ENCODE data around the gene TRMT2B. TPM values are rescaled to one million over a fixed set of nuclear protein-coding genes. Genes with fewer than 3 reads are reported as not detected.

Gene TRMT2B
- total RNA-seq, 1 experiment from 2014 or later = 39.7 TPM

GRCh38 chrX:101051153-101051548 is 760 bp downstream of the TRMT2B start:
- Histone ChIP-seq H3K27ac (ENCODE audit: low read length) (peak overlapping the region; percentile 97), H3K9me3 (ENCODE audit: control insufficient read depth, insufficient read depth, low read depth, low read length) (no peaks in the 10 kb centered on the region), H3K4me1 (ENCODE audit: control insufficient read depth, insufficient read depth, low read length) (peaks cover 9% of the 10 kb centered on the region; the same call in 1 of the 2 replicates), H3K27me3 (ENCODE audit: control insufficient read depth, insufficient read depth, low read length) (no peaks in the 10 kb centered on the region), H3K36me3 (ENCODE audit: control insufficient read depth, insufficient read depth, low read length) (no peaks in the 10 kb centered on the region), H3K4me3 (ENCODE audit: low read depth in 2 of 2, low read length in 2 of 2) (peak overlapping the region; percentile 82 to 94)
- intact Hi-C loops (cut with micrococcal nuclease; ENCODE audit: unreplicated experiment) (no loop called here), in situ Hi-C loops (cut with HindIII; ENCODE audit: low pct_unique_long_range_greater_than_20kb, low sequenced_read_pairs) (no loop called here)
- ChIA-PET POLR2A (no interaction called here), CTCF (no interaction called here)
- BruUV-seq (replicated peaks) = no TSS peak
- ATAC-seq (0 out of 2 replicates have a peak, but pooled peaks have one; percentile 0), DNase-seq (ENCODE audit: low read depth, low spot score) (no peak)
- TF ChIP-seq POLR2AphosphoS5 (IDR thresholded peaks at IDR 0.05; ENCODE audit: low read depth, low read length) (no peak), TCF7L2 (IDR thresholded peaks at IDR 0.05; ENCODE audit: low read depth, low read length) (no peak), CTCF (IDR thresholded peaks at IDR 0.05) (no peak), REST (IDR thresholded peaks at IDR 0.05; ENCODE audit: insufficient read depth in 1 of 2, low read depth in 2 of 2, low read length in 1 of 2) (no peak)

DNA sequence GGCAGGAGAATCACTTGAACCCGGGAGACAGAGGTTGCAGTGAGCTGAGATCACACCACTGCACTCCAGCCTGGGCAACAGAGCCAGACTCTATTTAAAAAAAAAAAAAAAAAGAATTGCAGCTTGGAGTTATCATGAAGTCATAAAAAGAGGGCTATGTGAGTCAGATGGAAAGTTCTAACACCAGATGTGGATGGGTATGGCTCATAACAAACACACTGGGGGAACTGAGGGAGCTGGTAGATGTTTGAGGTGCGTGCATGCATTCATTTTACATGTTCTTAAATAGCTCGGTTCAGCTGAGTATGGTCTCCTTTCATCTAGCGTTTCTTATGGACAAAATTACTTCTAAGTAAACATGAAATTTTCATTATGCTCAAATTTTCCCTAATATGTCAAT is 11.7 kb downstream of the TRMT2B start:
- TF ChIP-seq TCF7L2 (IDR thresholded peaks at IDR 0.05; ENCODE audit: low read depth, low read length) (no peak), CTCF (IDR thresholded peaks at IDR 0.05) (no peak), REST (IDR thresholded peaks at IDR 0.05; ENCODE audit: insufficient read depth in 1 of 2, low read depth in 2 of 2, low read length in 1 of 2) (no peak), POLR2AphosphoS5 (IDR thresholded peaks at IDR 0.05; ENCODE audit: low read depth, low read length) (no peak), SIN3A (IDR thresholded peaks at IDR 0.05; ENCODE audit: borderline replicate concordance, insufficient read depth, low read depth, low read length) (no peak)
- ATAC-seq = no peak
- Histone ChIP-seq H3K4me3 (ENCODE audit: low read depth in 2 of 2, low read length in 2 of 2) (no peak overlapping the region), H3K9me3 (ENCODE audit: control insufficient read depth, insufficient read depth, low read depth, low read length) (no peaks in the 10 kb centered on the region), H3K36me3 (ENCODE audit: control insufficient read depth, insufficient read depth, low read length) (peaks cover 7% of the 10 kb centered on the region; the same call in 1 of the 2 replicates), H3K4me1 (ENCODE audit: control insufficient read depth, insufficient read depth, low read length) (no peaks in the 10 kb centered on the region), H3K27me3 (ENCODE audit: control insufficient read depth, insufficient read depth, low read length) (no peaks in the 10 kb centered on the region), H3K27ac (ENCODE audit: low read length) (no peak overlapping the region)
- intact Hi-C loops (cut with micrococcal nuclease; ENCODE audit: unreplicated experiment) (no loop called here), in situ Hi-C loops (cut with HindIII; ENCODE audit: low pct_unique_long_range_greater_than_20kb, low sequenced_read_pairs) (no loop called here)
- ChIA-PET CTCF (interaction anchor here (0.5 kb wide), 1 partner anchor 138 kb away, joined by 5 read pairs; no protein-coding TSS in a partner anchor), POLR2A (no interaction called here)
- DNase-seq (ENCODE audit: low read depth, low spot score) = no peak
- no TSS peak for BruUV-seq (replicated peaks)

Measured in Panc1 (cell line).